GM12864 (cell line): Measurements from ENCODE around the gene CACNA2D3.

ENCODE experiments used
- DNase-seq: peaks from one replicate; pipeline ENCODE4 v3.0.0-alpha.2; 2011; ENCODE audit warnings: low read depth
- H3K4me3 ChIP-seq: 2 replicates; pipeline ENCODE4 v1.5.1; 2011; ENCODE audit warnings: mild to moderate bottlenecking, low read depth, low read length, control low read depth
- TF ChIP-seq, protein P1 (sequence below): IDR thresholded peaks from 2 replicates; pipeline ENCODE4 v1.5.1; 2011; ENCODE audit warnings: low read depth, mild to moderate bottlenecking, moderate library complexity, low read length, control low read depth, inconsistent platforms; ENCODE audit errors: missing control alignments

CACNA2D3 gene

DNA sequence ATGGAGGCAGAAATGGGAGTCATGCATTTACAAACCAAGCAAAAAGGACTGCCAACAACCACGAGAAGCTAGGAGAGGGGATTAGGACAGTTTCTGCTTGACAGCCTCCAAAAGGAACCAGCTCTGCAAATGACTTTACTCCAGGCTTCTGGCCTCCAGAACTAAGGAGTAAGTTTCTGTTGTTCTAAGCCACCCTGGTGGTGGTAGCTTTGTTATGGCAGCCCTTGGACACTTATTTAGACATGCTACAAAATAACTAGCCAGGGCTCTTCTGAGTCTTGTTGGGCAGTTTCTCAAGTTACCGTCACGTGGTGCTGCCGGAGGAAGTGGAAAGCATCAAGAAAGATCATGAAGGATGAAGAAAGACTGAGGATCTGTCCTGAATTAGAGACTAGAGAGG, 419.0 kb downstream of the CACNA2D3 start:
- no peak for DNase-seq
- H3K4me3 ChIP-seq, result no peak overlapping the region
- TF ChIP-seq, protein P1, sequence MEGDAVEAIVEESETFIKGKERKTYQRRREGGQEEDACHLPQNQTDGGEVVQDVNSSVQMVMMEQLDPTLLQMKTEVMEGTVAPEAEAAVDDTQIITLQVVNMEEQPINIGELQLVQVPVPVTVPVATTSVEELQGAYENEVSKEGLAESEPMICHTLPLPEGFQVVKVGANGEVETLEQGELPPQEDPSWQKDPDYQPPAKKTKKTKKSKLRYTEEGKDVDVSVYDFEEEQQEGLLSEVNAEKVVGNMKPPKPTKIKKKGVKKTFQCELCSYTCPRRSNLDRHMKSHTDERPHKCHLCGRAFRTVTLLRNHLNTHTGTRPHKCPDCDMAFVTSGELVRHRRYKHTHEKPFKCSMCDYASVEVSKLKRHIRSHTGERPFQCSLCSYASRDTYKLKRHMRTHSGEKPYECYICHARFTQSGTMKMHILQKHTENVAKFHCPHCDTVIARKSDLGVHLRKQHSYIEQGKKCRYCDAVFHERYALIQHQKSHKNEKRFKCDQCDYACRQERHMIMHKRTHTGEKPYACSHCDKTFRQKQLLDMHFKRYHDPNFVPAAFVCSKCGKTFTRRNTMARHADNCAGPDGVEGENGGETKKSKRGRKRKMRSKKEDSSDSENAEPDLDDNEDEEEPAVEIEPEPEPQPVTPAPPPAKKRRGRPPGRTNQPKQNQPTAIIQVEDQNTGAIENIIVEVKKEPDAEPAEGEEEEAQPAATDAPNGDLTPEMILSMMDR, result no peak

DNA sequence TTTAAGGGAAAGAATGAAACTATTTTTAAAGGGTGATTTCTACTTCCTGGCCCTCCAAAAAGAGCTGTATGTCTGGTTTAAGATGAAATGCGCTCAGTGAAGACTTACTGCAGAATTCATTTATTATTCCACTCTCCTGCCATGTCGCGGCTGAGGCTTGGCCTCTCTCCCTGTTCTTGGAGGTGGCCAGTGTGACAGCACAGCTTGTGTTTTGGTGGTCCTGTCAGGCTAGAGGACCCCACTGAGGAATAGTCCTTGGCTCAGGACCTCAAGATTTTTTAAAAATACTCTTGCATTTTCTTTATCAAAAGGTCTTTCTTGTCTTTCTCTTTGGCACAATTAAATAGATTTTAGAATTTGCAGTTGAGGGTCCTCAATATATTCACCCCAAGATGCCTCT, 421.1 kb downstream of the CACNA2D3 start:
- no peak for DNase-seq
- no peak overlapping the region for H3K4me3 ChIP-seq
- TF ChIP-seq, protein P1, result no peak

DNA sequence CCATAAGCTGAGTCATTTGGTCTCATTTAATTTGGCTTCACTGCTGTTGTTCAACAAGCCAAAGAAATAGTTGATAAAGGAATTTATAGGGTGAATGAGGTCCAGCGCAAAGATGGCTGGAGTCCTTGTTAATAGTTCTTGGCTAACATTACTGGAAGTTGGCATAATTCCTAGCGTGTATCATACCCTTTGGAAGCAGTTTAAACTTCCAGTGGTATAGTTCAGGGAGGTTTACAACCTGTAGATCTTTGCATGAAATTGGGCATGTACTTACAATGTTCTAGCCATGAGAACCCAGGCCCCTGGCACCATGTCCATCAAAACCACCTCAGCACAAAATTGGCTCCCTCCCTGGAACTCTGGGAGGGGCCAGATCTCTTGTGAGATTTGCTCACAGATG, 424.7 kb downstream of the CACNA2D3 start:
- TF ChIP-seq, protein P1, result no peak
- H3K4me3 ChIP-seq, result no peak overlapping the region
- DNase-seq, result no peak

DNA sequence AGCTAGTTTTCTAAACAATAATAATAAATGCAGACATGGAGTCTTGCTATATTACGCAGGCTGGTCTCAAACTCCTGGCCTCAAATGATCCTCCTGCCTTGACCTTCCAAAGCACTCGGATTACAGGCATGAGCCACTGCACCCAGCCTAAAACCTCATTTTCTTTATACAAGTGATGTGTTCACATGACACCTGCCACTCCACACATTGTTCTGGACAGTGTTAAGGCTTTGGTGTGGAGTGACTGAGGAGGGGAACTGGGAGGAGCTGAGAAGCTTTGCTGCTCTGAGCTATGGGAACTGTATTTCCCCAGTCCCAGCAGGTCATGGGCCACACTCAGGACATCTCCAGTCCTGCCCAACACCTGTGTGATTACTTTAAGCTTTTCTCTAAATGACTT, 425.5 kb downstream of the CACNA2D3 start:
- TF ChIP-seq, protein P1, result no peak
- no peak overlapping the region for H3K4me3 ChIP-seq
- DNase-seq, result no peak

DNA sequence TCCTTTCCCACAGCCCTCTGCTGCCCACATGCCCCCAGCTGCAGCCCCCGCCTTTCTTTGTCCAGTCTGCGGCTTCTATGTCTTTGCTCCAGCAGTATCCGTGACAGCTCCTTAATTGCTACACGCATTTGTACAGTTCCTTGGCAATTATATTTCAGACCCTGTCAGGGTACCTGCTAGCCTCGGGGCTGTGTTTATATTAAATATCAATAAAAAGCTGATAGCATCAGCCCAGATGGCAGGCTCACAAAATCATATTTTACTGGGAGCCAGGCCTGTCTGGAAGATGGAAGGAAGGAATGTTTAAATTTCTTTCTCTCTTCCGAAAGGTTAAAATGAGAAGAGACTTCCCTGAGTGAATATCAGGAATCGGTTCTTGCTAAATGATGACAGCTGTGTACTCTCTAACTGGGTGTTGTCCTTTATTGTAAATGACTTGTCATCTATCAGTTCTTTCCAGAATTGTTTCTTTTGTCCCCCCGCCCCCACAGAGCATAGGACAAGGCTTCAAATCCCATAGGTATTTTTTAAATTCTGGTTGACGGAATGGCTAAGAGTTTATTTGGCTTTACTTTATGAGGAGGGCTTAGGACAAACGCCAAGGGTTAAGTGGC, 427.4 kb downstream of the CACNA2D3 start:
- no peak for DNase-seq
- H3K4me3 ChIP-seq, result no peak overlapping the region
- TF ChIP-seq, protein P1, result no peak

DNA sequence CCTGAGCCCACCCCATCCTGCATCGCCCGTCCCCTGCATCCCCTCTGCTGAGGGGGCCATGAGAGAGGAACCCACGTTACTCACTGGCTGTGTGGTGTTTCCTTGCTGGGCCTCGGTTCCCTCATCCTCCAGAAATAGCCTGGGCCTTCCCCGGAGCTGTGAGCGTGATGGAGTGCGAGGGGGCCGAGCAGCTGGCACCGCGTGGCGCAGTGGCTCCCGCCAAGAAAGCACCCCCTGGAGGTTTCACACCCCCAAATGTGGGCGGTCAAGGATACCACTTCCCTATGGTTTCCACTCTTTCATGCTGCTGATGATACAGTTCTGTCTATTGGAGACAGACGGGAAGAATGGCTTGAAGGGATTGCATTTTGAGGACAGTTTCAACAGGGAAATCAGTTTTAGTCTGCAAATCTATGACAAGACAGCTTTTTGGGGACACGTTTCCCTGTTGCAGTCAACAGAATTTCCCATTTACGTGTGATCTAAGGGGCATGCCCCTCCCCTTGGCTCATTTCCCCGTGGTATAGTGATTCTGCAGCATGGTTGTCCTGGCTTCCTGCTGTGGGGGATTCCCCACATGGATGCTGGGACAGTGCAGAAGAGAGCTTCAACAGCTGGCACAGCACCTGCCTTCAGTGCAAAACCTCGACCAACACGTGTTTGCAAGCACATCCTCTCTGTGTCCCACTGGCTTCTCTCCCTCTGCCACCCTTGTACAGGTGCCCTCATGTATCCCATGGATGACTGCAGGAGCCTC, 428.0 kb downstream of the CACNA2D3 start:
- no peak overlapping the region for H3K4me3 ChIP-seq
- DNase-seq, result no peak
- TF ChIP-seq, protein P1, result no peak

DNA sequence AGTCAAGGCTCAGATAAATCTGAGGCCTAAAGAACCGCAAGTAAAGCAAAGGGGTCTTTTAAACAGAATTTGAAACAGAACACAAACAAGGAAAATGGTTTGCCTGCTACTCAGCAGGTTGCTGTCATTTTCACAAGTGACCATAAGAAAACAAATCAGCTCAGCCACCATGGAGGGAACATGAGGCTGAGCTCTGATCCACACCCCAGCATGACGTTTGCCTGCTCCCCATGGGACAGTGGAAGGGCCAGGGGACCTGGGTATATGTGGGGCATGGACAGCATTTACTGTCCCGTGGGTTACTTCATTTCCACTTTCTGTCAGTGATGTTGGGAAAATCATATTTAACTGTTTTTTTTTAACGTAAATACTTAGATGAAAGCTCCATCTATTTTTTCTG, 434.3 kb downstream of the CACNA2D3 start:
- TF ChIP-seq, protein P1, result no peak
- no peak for DNase-seq
- no peak overlapping the region for H3K4me3 ChIP-seq
